Ovary (tissue), 9 donors: ENCODE measurements around the gene DDR2. TPM values are rescaled to one million over a fixed set of nuclear protein-coding genes. Genes with fewer than 3 reads are reported as not detected.

Source experiments
- DNase-seq, 5 donors: peaks; one replicate each; pipeline ENCODE4 v3.0.0-alpha.2; 2019 to 2020
- H3K27ac ChIP-seq, 2 donors: fragments of 200-600 bp; one replicate each; pipeline versions ENCODE4 v1.5.1 to v1.8.0; 2019 to 2022
- H3K27me3 ChIP-seq: fragments of 200-600 bp; one replicate; pipeline ENCODE4 v1.8.0; 2022
- H3K36me3 ChIP-seq: fragments of 200-600 bp; sonication (generic); one replicate; pipeline ENCODE4 v1.5.1; 2019
- H3K4me1 ChIP-seq: one replicate; pipeline ENCODE4 v1.8.1; 2013; ENCODE audit warnings: mild to moderate bottlenecking, moderate library complexity; ENCODE audit not compliant: insufficient read depth
- H3K4me3 ChIP-seq: fragments of 200-600 bp; sonication (generic); one replicate; pipeline ENCODE4 v1.5.1; 2017
- H3K9me3 ChIP-seq, 2 donors: fragments of 200-600 bp in 1 of 2; sonication (generic) in 1 of 2; one replicate each; pipeline versions ENCODE4 v1.5.1 to v1.8.1; 2013 to 2019; ENCODE audit warnings: mild to moderate bottlenecking in 1 of 2, moderate library complexity in 1 of 2
- CTCF ChIP-seq, 3 donors: fragments of 450-650 bp in 2 of 3; fragments of 200-600 bp in 1 of 3; IDR thresholded peaks; one replicate each; pipeline versions ENCODE4 v1.5.1 to v1.8.0; 2016 to 2022; ENCODE audit warnings: antibody characterized with exemption in 3 of 3, mild to moderate bottlenecking in 1 of 3
- EP300 ChIP-seq: sonication (generic); formaldehyde crosslinking; IDR thresholded peaks from one replicate; pipeline ENCODE4 v1.6.1; 2017; ENCODE audit warnings: antibody characterized with exemption
- POLR2A ChIP-seq: fragments of 450-650 bp; IDR thresholded peaks from one replicate; pipeline ENCODE4 v1.6.1; 2017; ENCODE audit warnings: antibody characterized with exemption, mild to moderate bottlenecking, moderate library complexity
- WGBS, 3 donors: extraction: QIAGEN DNeasy Blood & Tissue Kit in 1 of 3; methylation state at CpG; one replicate each; pipeline versions ENCODE4 v1.1.5 to v1.1.7; 2013 to 2017; 5-methylcytosine and 5-hydroxymethylcytosine counted together
- intact Hi-C, 4 donors: fragments of 100-400 bp; cut with DNase I; formaldehyde crosslinking; loops; one replicate each; pipeline versions ENCODE4 v1.11.0 to v1.15.1; 2022 to 2023
- polyA plus RNA-seq, 2 donors: library from polyadenylated mRNA; stranded (reverse); fragments of 200-250 nt in 1 of 2; fragments of 350-450 nt in 1 of 2; fragmentation: Illumina TruSeq in 1 of 2; extraction: RNeasy Lipid Tissue Mini Kit (QIAGEN cat#74804) in 1 of 2; gene quantifications; one replicate each; pipeline ENCODE4 v1.2.3, GENCODE V29; 2013 to 2014
- total RNA-seq, 7 donors: library from RNA; depleted of rRNA in 2 of 7; stranded (reverse); fragments of >200 nt in 2 of 7; fragmentation: NEBNext Ultra II Directional in 3 of 7; extraction: Animal tissue kit (Norgen Biotek cat#: 25700) in 3 of 7; gene quantifications; one replicate each; pipeline versions ENCODE4 v1.1.0 to v1.2.4, GENCODE V29; 2016 to 2023
- donor health status: DM: no; HTN: no; CAD: no; lungs with moderate emphysema.
- donor health status: DM: no; HTN: no; CAD: no.
- donor health status: Bipolar disorder and iron deficiency.
- donor health status: DM: yes; HTN: yes; CAD: no.
- donor health status: DM: no; HTN: no; CAD: no.
- donor health status: DM: yes; HTN: yes; CAD: no.

DDR2 gene
- total and polyA plus RNA-seq, 9 donors = 25.6 to 143 (median 79.0) TPM

- H3K4me1 ChIP-seq = peaks cover 20% of the 10 kb centered on the region
- WGBS, 3 donors = 30 to 52% (median 35%) methylated on average over 5 of the region's 5 CpGs
- no peak for DNase-seq
- no peaks in the 10 kb centered on the region for H3K27me3 ChIP-seq
- H3K36me3 ChIP-seq = no peaks in the 10 kb centered on the region
- no peak for TF ChIP-seq POLR2A
- TF ChIP-seq EP300 = no peak
- no peak for TF ChIP-seq CTCF (IDR thresholded peaks at IDR 0.05)
- no peak overlapping the region for H3K27ac ChIP-seq
- no peaks in the 10 kb centered on the region for H3K9me3 ChIP-seq
- no peak overlapping the region for H3K4me3 ChIP-seq
- intact Hi-C loops = no loop called here
These were observed 33.9 kb downstream of the DDR2 start for GRCh38 chr1:162666006-162666645.

GRCh38 chr1:162667381-162668080 is 35.3 kb downstream of the DDR2 start:
- DNase-seq = no peak
- intact Hi-C loops = no loop called here
- H3K9me3 ChIP-seq = no peaks in the 10 kb centered on the region
- no peaks in the 10 kb centered on the region for H3K36me3 ChIP-seq
- peaks cover 20% of the 10 kb centered on the region for H3K4me1 ChIP-seq
- 48 to 63% (median 57%) methylated on average over 2 of the region's 2 CpGs for WGBS, 3 donors
- no peaks in the 10 kb centered on the region for H3K27me3 ChIP-seq
- H3K4me3 ChIP-seq = no peak overlapping the region
- no peak overlapping the region for H3K27ac ChIP-seq
- TF ChIP-seq POLR2A (no peak), CTCF (IDR thresholded peaks at IDR 0.05) (no peak), EP300 (no peak)

GRCh38 chr1:162670928-162671663 is 38.8 kb downstream of the DDR2 start:
- H3K36me3 ChIP-seq = no peaks in the 10 kb centered on the region
- DNase-seq = peak in 2 of 5 donors; percentile 24 to 53
- H3K27me3 ChIP-seq = no peaks in the 10 kb centered on the region
- H3K4me1 ChIP-seq = peaks cover 17% of the 10 kb centered on the region
- WGBS, 3 donors = 42 to 52% (median 50%) methylated on average over 8 of the region's 8 CpGs
- TF ChIP-seq EP300 (peak; percentile 15), POLR2A (no peak), CTCF (IDR thresholded peaks at IDR 0.05) (no peak)
- intact Hi-C loops = no loop called here
- no peaks in the 10 kb centered on the region for H3K9me3 ChIP-seq
- H3K27ac ChIP-seq = peak overlapping the region; percentile 20 to 28
- no peak overlapping the region for H3K4me3 ChIP-seq

- no peak for DNase-seq
- TF ChIP-seq EP300 = no peak
- TF ChIP-seq CTCF (IDR thresholded peaks at IDR 0.05) = no peak
- no peak for TF ChIP-seq POLR2A
- no peak overlapping the region for H3K4me3 ChIP-seq
- H3K9me3 ChIP-seq = no peaks in the 10 kb centered on the region
- H3K27ac ChIP-seq = peak overlapping the region; percentile 20 to 28
- no peaks in the 10 kb centered on the region for H3K27me3 ChIP-seq
- H3K36me3 ChIP-seq = no peaks in the 10 kb centered on the region
- WGBS, 3 donors = 52 to 61% (median 53%) methylated on average over 5 of the region's 5 CpGs
- H3K4me1 ChIP-seq = peaks cover 21% of the 10 kb centered on the region
- intact Hi-C loops = no loop called here
These were observed 39.6 kb downstream of the DDR2 start for GRCh38 chr1:162671664-162672410.
